Endometrium (tissue), 2 donors: ENCODE data around the gene TIMM23.
"Not testable (repeated sequence)": the region's sequence is repeated elsewhere in the genome, so short reads cannot be mapped to it uniquely, and the experiment has no call there.

Experiments used
- FAIRE-seq: peaks from 2 replicates; lab custom pipeline; 2012; peaks lifted over from hg19 to GRCh38; lab: Jason Lieb, UNC
- donor health status: control.
- donor health status: control.

Gene TIMM23

GRCh38 chr10:45997994-45998763 is 25.9 kb downstream of the TIMM23 start:
- no peak for FAIRE-seq

- not testable (repeated sequence) for FAIRE-seq
Measured at GRCh38 chr10:45999955-46000354, 27.7 kb downstream of the TIMM23 start.

GRCh38 chr10:46000538-46000937 is 28.2 kb downstream of the TIMM23 start:
- FAIRE-seq, result no peak

- FAIRE-seq, result no peak
Measured at GRCh38 chr10:46001187-46001756, 29.0 kb downstream of the TIMM23 start.

DNA sequence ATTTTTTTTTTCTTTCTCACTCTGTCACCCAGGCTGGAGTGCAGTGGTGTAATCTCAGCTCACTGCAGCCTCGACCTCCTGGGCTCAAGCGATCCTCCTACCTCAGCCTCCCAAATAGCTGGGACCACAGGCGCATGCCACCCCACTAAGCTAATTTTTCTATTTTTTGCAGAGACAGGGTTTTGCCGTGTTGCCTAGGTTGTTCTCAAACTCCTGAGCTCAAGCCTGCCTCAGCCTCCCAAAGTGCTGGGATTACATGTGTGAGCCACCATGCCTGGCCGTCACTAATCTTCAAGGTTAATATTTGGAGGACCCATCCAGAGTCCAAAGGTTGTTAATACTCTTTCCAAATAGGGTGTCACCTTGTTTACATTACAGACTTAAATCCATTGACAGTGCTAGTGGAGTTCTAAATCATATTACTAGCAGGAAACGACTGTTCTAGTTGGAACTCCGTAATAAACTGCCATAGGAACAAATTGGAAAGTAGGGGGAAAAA is 29.9 kb downstream of the TIMM23 start:
- FAIRE-seq, result not testable (repeated sequence)

DNA sequence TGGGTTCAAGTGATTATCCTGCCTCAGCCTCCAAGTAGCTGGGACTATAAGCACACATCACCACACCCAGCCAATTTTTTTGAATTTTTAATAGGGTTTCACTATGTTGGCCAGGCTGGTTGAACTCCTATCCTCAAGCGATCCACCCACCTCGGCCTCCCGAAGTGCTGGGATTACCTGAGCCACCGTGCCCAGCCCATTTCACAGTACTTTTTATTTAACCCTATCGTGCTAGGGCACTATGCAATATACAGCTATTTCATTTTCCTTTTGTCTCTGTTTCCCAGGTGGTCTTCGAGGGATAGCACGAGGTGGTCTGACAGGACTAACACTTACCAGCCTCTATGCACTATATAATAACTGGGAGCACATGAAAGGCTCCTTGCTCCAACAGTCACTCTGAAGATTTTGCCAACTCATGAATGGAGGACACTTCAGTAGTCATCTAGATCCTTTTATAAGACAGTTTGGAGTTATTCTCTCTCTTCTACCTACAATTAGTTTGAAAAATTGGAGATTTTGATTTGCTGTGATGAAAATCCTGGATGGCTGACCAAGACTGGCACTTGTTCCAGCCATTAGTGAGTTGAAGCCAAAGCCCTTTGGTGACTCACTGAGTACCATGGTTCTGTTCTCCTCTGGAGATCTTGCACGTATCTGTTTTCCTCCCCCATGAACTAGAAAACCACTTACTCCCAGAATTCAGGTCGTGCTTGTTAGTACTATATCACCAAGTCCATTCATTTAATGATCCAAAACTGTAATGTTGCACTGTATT is 30.8 kb downstream of the TIMM23 start:
- FAIRE-seq, result no peak

DNA sequence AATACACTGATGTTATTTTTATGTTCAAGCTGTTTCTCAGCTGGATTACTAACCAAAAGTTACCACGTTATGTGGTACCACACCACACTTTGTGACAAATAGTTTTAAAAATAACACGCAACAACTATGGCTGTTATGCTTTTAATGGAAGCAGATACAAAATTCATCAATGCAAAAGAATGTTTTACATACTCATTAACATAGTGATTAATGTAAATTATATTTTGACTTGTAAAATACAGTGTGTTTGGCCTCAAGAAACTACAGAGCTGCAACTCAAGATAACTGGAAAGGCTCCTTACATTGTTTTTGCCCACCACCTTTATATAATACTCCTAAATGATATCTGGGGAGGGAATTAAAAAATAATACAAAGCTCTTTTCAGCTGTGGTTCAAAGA is 32.7 kb downstream of the TIMM23 start:
- FAIRE-seq, result no peak

DNA sequence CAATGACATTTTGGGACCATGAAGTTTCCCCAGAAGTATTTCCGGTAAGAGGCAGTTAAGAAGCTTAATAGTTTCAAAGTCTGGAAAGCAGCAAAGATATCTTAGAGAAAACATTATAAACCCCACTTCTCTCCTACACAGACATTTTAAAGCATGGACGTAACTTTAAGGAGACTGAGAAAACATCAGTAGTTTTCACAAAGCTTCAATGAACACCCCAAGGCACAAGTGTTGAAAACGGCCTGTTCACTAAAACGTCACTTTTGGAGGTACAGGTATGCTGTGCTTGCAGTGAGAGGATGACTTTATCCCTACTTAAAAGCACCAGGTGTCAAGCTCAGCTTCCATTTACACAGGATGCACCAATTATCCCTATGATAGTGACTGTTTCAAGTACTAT is 33.1 kb downstream of the TIMM23 start:
- no peak for FAIRE-seq

GRCh38 chr10:46006219-46006618 is 33.9 kb downstream of the TIMM23 start:
- FAIRE-seq, result no peak

- FAIRE-seq, result no peak
Measured at GRCh38 chr10:46012746-46013145, 40.5 kb downstream of the TIMM23 start.

- FAIRE-seq, result no peak
Measured at GRCh38 chr10:46014206-46014605, 41.9 kb downstream of the TIMM23 start.

DNA sequence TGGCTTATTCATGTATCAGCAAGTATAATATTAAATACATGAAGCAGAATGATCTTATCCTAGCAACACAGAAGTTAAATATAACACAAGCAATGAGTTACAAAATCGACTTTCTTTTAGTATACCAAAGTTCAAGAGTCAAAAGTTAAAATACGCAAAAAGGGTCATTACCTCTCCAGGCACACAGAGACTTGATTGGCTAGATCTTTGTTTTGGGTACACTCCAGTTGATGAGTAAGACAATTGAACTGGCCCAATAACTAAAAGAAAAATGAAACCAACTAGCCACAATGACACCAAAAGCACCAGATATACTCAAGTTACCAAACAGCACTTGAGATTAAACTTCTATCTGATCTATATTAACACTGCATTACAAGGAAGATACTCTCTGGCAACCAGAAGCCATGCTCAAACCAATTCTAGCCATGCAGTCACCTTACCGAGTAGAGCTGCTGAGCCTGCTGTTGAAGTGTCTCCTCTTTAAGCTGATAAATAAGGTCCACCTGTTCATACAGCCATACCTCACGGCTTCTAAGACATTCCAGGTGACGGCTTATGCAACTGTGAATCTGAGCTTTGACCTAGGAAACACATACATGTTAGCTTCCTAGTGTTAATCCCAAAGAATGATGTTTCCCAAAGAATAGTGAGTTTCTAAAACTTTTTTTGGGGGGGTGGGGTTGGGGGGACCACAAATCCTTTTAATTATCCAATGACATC is 42.6 kb downstream of the TIMM23 start:
- FAIRE-seq, result no peak

DNA sequence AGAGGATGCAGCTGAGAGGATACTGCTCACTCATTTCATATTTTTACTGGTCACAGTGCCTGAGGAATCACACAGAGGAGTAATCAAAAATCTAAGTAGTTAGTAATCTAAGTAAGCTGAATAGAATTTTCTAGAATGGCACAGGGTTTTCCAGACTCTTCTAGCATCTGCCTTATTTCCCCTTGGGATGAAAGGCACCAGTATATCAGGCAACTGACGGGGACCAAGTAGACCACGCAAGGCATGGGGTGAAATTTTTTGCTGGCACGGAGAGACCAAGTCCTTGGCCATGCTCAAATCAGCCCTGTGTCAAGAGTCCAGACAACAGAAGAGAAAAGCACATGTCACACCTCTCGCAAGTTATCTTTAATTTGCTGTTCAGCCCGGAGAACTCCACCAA is 43.9 kb downstream of the TIMM23 start:
- no peak for FAIRE-seq

DNA sequence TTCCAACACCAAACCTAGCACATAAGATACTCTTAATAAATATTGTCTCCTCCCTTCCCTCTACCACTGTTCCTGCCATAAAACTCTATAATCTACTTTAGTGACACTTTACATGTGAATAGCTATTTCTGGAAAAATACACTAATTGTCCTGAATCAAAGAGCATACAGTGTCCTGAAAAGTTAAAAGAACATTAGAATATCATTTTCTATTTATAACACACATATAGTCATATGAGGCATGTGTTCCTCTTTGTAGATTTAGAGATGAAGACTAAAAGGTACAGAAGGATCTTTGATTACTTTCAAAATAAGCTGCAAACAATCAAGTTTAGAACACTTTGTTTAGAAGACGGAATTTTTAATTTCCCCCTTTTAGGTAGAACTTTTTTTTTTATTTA is 44.5 kb downstream of the TIMM23 start:
- FAIRE-seq, result no peak

- no peak for FAIRE-seq
Measured at GRCh38 chr10:46017733-46018132, 45.4 kb downstream of the TIMM23 start.

DNA sequence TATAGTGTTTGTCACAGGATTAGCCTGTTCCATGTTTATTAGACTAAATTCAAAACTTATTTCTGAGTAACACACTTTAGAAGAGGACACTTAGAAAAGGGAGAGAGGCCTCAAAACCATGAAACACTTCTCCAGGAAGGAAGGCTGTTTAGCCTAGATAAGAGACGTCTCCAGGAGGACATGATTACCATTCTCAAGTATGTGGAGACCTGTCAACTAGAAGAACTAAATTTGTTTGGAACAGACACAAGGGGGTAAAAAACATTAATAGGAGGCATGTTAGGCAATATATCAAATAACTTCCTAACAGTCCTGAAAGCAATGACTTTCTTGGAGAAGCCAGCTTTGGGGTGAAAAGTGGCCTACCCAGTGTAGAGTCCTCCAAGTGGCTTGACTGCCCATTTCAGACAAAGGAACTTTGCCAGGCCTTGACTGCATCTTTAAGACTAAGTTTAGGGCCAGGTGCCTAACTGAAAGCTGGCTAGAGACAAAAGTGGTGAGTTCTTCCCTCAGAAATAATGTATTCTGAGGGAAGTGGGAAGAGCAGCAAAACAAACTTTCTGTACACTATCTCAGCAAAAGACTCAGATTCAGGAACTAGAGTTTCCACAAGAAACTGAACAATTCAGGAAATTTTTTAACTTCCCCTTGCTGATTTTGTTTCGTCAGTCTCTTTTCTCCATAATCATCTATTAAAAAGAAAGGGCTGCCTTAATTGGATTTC is 46.3 kb downstream of the TIMM23 start:
- no peak for FAIRE-seq

GRCh38 chr10:46019177-46019528 is 46.9 kb downstream of the TIMM23 start:
- FAIRE-seq, result no peak

- no peak for FAIRE-seq
Measured at GRCh38 chr10:46019569-46020343, 47.5 kb downstream of the TIMM23 start.

- FAIRE-seq, result no peak
Measured at GRCh38 chr10:46020344-46020657, 48.0 kb downstream of the TIMM23 start.

DNA sequence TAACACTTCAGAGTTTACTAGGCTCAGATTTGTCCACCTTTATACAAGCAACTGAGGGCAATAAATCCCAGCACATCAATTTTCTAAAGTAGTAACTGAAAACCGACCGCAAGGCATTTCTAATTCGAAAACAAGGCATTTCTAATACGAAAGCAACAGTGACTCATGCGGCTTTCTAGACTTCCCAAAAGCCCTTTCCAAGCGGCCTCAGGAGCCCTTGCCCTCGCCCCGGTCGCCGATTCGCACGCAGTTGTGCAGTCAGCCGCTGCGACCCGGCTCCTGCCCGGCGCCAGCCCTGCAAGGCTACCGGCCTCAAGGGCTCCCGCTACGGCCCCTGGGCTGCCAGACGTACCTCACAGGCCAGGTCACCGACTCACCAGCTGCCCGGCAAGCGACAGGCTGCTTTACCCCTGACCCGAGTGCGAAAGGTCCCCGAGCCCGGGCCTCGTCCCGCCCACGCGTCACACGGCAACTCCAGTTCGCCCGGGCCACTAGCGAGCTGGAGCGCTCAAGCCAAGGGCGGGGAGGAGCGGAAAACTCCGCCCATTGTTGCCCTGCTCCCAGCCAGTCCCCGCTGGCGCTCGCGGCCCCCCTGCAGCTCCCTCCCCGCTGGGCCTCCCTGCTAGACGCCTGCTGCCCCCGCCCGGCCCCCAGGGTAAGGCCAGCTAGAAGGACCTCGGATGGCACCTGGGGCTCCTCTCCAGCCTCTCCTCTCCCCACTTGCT is 50.9 kb downstream of the TIMM23 start:
- FAIRE-seq, result no peak

DNA sequence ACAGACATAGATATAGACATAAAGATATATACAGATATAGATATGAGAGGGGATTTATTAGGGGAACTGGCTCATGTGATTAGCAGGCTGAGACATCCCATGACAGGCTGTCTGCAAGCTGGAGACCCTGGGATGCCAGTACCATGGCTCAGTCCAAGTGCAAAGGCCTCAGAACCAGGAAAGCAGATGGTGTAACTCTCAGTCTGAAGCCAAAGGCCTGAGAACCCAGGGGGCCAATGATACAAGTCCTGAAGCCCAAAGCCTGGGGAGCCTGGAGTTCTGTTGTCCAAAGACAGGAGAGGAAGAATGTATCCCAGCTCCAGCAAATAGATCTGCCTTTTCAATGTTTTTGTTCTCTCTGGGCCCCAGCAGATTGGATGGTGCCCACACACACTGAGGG is 52.7 kb downstream of the TIMM23 start:
- FAIRE-seq, result no peak
